ENCODE results near the gene TDRD7.
A peak's percentile ranks its signal among the peaks of the same experiment; 100 is the strongest.

The TDRD7 gene

GRCh38 chr9:97527626-97528528, 116.0 kb downstream of the TDRD7 start:
- no peak for DNase-seq (ENCODE audit: low spot score)

DNA sequence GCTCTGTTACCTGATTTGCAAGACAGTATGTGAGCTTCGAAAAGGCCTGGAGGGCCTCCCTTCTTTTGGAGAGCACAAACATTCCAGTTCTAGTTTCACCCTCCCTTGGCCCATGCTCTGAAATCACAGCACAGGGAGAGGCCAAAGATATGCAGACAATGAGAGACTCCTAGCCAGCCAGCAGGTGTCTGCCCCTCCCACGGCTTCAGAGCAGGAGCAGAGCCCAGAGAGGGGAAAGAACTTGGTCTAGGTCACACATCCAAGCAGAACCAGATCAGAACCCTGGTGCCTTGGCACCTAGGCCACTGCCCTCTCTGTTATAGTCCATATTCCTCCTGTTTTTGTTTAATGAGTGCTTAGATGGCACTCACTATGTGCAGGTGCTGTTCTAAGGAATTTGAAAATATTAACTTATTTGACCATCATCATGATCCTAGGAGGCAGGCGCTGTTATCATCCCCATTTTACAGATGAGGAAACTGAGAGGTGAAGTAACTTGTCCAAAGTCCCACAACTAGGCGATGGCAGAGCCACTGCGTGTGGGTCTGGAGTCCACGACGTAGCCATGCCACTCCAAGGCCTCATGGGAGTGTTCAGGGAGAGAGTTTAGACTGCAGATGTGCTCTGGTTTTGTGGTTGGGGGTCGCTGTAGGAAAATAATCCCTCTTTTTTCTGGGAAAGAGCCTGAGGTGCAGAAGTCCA, 116.8 kb downstream of the TDRD7 start:
- DNase-seq (ENCODE audit: low spot score): no peak

GRCh38 chr9:97529363-97530076, 117.6 kb downstream of the TDRD7 start:
- DNase-seq (ENCODE audit: low spot score): peak; percentile 6

DNA sequence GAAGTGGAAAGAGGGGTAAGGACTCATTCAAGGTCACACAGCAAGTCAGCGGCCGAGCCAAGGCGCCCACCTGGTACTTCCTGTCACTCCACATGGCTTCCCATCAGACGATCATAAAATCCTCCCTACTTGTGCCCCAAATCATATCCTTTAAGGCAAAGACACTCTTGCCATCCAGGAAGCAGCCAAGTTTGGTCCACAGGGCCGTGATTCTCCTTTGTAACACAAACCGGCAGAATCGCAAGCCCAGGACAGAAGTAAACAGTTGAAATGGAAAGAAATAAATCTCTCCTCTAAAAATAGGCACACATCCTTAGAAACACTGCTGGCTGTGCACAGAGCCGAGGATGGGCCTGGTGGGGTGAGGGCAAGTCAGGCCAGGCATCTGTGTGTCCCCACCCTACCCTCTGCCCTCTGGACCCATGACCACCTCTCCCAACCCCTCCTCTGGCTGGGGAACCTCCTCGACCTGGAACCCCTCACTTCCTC, 120.0 kb downstream of the TDRD7 start:
- DNase-seq (ENCODE audit: low spot score): no peak

DNA sequence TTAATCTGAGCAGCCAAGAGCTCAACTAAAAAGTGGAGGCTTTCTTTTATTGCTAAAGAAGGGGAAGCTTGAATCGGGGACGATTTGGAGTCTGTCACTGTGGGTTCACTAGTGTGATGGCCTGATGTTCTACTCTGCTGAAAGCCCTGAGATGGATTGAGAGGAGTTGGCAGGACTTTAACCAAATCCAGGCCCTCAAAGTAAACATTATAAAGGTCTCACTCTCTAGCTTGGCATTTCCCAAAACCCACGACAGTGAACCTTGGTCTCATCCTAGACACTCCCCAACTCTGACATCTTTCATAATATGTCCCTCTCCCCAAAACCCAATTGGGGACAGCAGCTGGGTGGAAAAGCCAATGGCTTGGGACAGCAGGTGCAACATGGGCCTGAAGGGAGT, 122.3 kb downstream of the TDRD7 start:
- no peak for DNase-seq (ENCODE audit: low spot score)

DNA sequence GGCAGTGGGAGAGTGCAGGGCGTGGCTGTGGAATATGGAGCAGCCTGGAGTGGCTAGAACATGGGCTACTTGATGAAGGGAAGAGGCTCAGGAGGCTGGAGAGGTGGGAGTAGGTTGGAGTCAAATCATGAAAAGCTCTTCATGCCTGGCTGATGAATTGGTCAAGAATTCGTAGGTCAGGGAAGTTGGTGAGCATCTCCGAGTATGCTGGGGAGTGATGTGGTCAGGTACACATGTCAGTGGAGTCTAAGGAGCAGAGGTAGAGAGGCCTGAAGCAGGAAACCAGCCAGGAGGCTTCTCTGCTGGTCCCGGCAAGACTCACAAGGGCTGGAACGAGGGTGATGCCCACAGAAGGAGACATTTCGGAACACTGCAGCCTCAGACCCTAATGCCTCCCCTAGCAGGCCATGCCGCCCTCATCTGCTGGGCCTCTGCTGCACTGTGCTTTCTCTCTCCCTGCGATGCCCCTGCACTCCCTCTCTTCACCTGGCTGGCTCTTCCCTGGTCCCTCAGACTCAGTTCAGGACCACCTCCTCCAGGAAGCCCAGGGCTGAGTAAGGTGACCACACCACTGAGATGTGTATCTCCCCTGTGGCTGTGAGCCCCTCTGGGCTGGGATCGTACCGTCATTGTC, 123.2 kb downstream of the TDRD7 start:
- DNase-seq (ENCODE audit: low spot score): no peak

DNA sequence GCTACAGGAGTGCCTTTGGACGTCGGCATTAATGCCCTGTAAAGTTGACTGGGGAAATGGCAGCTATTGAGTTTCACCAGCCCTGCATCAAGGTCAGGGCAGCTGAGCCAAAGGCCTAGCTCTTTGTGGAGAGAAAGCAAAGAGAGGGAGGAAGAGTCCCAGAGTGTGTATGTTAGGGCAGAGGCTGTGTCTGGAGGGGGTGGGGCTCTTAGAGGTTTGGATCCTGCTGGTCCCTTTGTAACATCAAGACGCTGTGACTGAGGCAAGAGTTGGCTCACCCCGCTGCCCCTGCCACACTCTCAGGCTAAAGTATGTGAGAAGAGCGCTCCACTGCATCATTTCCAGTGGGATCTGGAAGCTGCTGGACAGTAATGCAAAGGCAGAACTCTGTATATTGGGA, 123.9 kb downstream of the TDRD7 start:
- no peak for DNase-seq (ENCODE audit: low spot score)

GRCh38 chr9:97536480-97536879, 124.6 kb downstream of the TDRD7 start:
- DNase-seq (ENCODE audit: low spot score): no peak

GRCh38 chr9:97543561-97543960, 131.7 kb downstream of the TDRD7 start:
- DNase-seq (ENCODE audit: low spot score): no peak

GRCh38 chr9:97545486-97545885, 133.6 kb downstream of the TDRD7 start:
- DNase-seq (ENCODE audit: low spot score): no peak
